Measurements from ENCODE around the gene CIDEB.

The CIDEB gene

GRCh38 chr14:24277606-24278321 is 30.0 kb downstream of the CIDEB start:
- Histone ChIP-seq H3K27me3 (no peaks in the 10 kb centered on the region), H3K36me3 (no peaks in the 10 kb centered on the region), H3K4me3 (ENCODE audit: low read depth in 1 of 2, low read length in 1 of 2) (peak overlapping the region; percentile 49 to 59), H3K9me3 (no peaks in the 10 kb centered on the region), H3K27ac (peak overlapping the region; percentile 97), H3K4me1 (ENCODE audit: control insufficient read depth in 1 of 2, insufficient read depth in 1 of 2, low read depth in 1 of 2, low read length in 1 of 2) (peaks cover 95 to 96% of the 10 kb centered on the region in 2 experiments)
- TF ChIP-seq, protein P1, sequence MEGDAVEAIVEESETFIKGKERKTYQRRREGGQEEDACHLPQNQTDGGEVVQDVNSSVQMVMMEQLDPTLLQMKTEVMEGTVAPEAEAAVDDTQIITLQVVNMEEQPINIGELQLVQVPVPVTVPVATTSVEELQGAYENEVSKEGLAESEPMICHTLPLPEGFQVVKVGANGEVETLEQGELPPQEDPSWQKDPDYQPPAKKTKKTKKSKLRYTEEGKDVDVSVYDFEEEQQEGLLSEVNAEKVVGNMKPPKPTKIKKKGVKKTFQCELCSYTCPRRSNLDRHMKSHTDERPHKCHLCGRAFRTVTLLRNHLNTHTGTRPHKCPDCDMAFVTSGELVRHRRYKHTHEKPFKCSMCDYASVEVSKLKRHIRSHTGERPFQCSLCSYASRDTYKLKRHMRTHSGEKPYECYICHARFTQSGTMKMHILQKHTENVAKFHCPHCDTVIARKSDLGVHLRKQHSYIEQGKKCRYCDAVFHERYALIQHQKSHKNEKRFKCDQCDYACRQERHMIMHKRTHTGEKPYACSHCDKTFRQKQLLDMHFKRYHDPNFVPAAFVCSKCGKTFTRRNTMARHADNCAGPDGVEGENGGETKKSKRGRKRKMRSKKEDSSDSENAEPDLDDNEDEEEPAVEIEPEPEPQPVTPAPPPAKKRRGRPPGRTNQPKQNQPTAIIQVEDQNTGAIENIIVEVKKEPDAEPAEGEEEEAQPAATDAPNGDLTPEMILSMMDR (IDR thresholded peaks at IDR 0.05), result no peak

DNA sequence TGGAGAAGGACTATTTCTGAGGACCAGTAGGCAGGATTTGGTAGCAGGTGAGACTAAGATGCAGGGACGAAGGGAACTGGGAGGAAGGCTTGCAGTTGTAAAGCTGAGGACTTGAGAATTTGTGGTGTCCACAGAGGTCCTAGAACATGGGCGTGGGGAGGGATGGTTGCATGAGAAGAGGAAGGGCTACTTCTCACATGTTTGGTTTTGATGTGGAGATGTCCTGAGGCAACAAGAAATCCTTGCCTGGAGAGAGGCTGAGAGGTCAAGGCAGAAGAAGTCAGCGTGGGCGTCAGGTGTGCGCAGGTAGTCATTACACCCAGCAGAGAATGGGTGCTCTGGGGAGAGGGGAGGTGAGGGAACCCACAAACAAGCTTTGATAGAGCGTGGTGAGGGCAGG is 30.7 kb downstream of the CIDEB start:
- no peaks in the 10 kb centered on the region for H3K27me3 ChIP-seq
- TF ChIP-seq, protein P1 (IDR thresholded peaks at IDR 0.05), result no peak
- no peaks in the 10 kb centered on the region for H3K9me3 ChIP-seq
- peak overlapping the region; percentile 49 to 59 for H3K4me3 ChIP-seq (ENCODE audit: low read depth in 1 of 2, low read length in 1 of 2)
- peaks cover 95 to 97% of the 10 kb centered on the region in 2 experiments for H3K4me1 ChIP-seq (ENCODE audit: control insufficient read depth in 1 of 2, insufficient read depth in 1 of 2, low read depth in 1 of 2, low read length in 1 of 2)
- H3K27ac ChIP-seq, result peak overlapping the region; percentile 97
- H3K36me3 ChIP-seq, result no peaks in the 10 kb centered on the region

GRCh38 chr14:24274101-24274543 is 33.7 kb downstream of the CIDEB start:
- H3K27ac ChIP-seq, result peak overlapping the region; percentile 95
- H3K36me3 ChIP-seq, result peaks cover 5% of the 10 kb centered on the region
- no peaks in the 10 kb centered on the region for H3K9me3 ChIP-seq
- H3K4me3 ChIP-seq (ENCODE audit: low read depth in 1 of 2, low read length in 1 of 2), result peak overlapping the region; percentile 6 to 26
- no peaks in the 10 kb centered on the region for H3K27me3 ChIP-seq
- peaks cover 78 to 79% of the 10 kb centered on the region in 2 experiments for H3K4me1 ChIP-seq (ENCODE audit: control insufficient read depth in 1 of 2, insufficient read depth in 1 of 2, low read depth in 1 of 2, low read length in 1 of 2)
- TF ChIP-seq, protein P1 (IDR thresholded peaks at IDR 0.05), result no peak

DNA sequence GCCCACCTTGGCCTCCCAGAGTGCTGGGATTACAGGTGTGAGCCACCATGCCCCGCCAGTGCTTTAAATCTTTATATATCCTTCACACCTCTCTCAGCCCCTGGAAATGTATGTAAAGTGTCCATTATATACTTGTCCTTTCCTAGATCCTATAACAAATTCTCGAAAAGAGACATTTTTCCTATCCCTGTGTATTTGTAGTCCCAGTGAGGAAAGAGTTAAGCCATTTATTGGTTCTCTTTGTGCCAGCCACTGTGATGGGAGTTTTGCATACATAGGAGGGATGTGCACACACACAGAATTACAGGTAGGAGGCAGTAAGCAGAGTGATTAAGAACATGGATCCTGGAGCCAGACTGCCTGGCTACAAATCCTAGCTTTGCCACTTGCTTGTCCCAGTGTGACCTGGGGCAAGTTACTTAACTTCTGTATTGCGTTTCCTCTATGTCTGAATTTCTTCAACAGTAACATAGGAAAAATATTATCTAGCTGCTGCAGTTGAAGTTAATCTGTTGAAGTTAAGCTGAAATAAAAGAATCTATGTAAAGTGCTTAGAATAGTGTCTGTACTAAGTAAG is 34.3 kb downstream of the CIDEB start:
- H3K9me3 ChIP-seq, result no peaks in the 10 kb centered on the region
- peak overlapping the region in 1 of 2 experiments; percentile 26 for H3K4me3 ChIP-seq (ENCODE audit: low read depth in 1 of 2, low read length in 1 of 2)
- peaks cover 71 to 72% of the 10 kb centered on the region in 2 experiments for H3K4me1 ChIP-seq (ENCODE audit: control insufficient read depth in 1 of 2, insufficient read depth in 1 of 2, low read depth in 1 of 2, low read length in 1 of 2)
- TF ChIP-seq, protein P1 (IDR thresholded peaks at IDR 0.05), result no peak
- peaks cover 11% of the 10 kb centered on the region for H3K36me3 ChIP-seq
- H3K27ac ChIP-seq, result peak overlapping the region; percentile 95
- no peaks in the 10 kb centered on the region for H3K27me3 ChIP-seq

GRCh38 chr14:24272467-24272866 is 35.3 kb downstream of the CIDEB start:
- Histone ChIP-seq H3K4me1 (ENCODE audit: control insufficient read depth in 1 of 2, insufficient read depth in 1 of 2, low read depth in 1 of 2, low read length in 1 of 2) (peaks cover 61 to 62% of the 10 kb centered on the region in 2 experiments), H3K27me3 (no peaks in the 10 kb centered on the region), H3K36me3 (peaks cover 20% of the 10 kb centered on the region), H3K27ac (peak overlapping the region; percentile 95), H3K4me3 (ENCODE audit: low read depth in 1 of 2, low read length in 1 of 2) (no peak overlapping the region), H3K9me3 (no peaks in the 10 kb centered on the region)
- TF ChIP-seq, protein P1 (IDR thresholded peaks at IDR 0.05), result no peak

Measured in neutrophil (primary cell).